Endothelial cell of umbilical vein (primary cell): Measurements from ENCODE around the gene MAL. TPM values are rescaled to one million over a fixed set of nuclear protein-coding genes. Genes with fewer than 3 reads are reported as not detected.

Experiments
- BruUV-seq: library from RNA; stranded (reverse); fragments of 400-500 nt; replicated peaks from 2 replicates; lab custom pipeline; 2021; lab: Mats Ljungman, UMichigan
- CTCF ChIA-PET: fragments of 300-600, 350-600 bp; sonication (Branson Sonifier 250); formaldehyde crosslinking; loops from one replicate; lab custom pipeline; 2021; ENCODE audit warnings: antibody characterized with exemption, inconsistent platforms; lab: Charles Lee
- POLR2A ChIA-PET: fragments of 300-600, 350-600 bp; sonication (Branson Sonifier 250); formaldehyde crosslinking; loops from one replicate; lab custom pipeline; 2021; ENCODE audit warnings: antibody characterized with exemption, inconsistent platforms; lab: Charles Lee
- DNase-seq: peaks from one replicate; pipeline ENCODE4 v3.0.0-alpha.2; 2011; ENCODE audit warnings: low read depth, low spot score
- FAIRE-seq: peaks from 2 replicates; lab custom pipeline; 2011; peaks lifted over from hg19 to GRCh38; lab: Jason Lieb, UNC
- H2AFZ ChIP-seq: 2 replicates; pipeline ENCODE4 v1.6.0; 2012; ENCODE audit warnings: low read depth, low read length, control low read depth, inconsistent platforms
- H3K27ac ChIP-seq: 2 replicates; pipeline ENCODE4 v1.5.1; 2011; ENCODE audit warnings: low read depth, mild to moderate bottlenecking, control low read depth, low read length, moderate library complexity; ENCODE audit not compliant: insufficient read depth
- H3K27me3 ChIP-seq, 2 experiments: 2 replicates each; pipeline versions ENCODE4 v1.6.0 to v1.6.1; 2011; ENCODE audit warnings: low read length in 2 of 2, mixed read lengths in 1 of 2; ENCODE audit not compliant: control insufficient read depth in 2 of 2, insufficient read depth in 2 of 2
- H3K36me3 ChIP-seq, 2 experiments: 2 replicates in 1 of 2; 3 replicates in 1 of 2; pipeline ENCODE4 v1.5.1; 2011; ENCODE audit warnings: low read length in 2 of 2, mild to moderate bottlenecking in 1 of 2, moderate library complexity in 1 of 2; ENCODE audit not compliant: control insufficient read depth in 2 of 2, insufficient read depth in 2 of 2; ENCODE audit errors: extremely low read depth in 1 of 2
- H3K4me1 ChIP-seq: 3 replicates; pipeline ENCODE4 v1.5.1; 2011; ENCODE audit warnings: mild to moderate bottlenecking, low read length; ENCODE audit not compliant: control insufficient read depth, insufficient read depth; ENCODE audit errors: extremely low read depth
- H3K4me2 ChIP-seq: 2 replicates; pipeline ENCODE4 v1.6.1; 2011; ENCODE audit warnings: low read length, control low read depth, mixed read lengths; ENCODE audit not compliant: insufficient read depth
- H3K4me3 ChIP-seq, 3 experiments: fragments of 200-600 bp in 1 of 3; sonication (generic), shearing (Covaris generic) in 1 of 3; replicated peaks in 1 of 3; 2 replicates each; pipeline ENCODE4 v1.5.1; 2011 to 2016; ENCODE audit warnings: control low read depth in 3 of 3, low read length in 3 of 3, mild to moderate bottlenecking in 2 of 3, inconsistent platforms in 1 of 3, low read depth in 1 of 3, moderate library complexity in 1 of 3; ENCODE audit not compliant: insufficient read depth in 1 of 3
- H3K79me2 ChIP-seq: 2 replicates; pipeline ENCODE4 v1.6.0; 2012; ENCODE audit warnings: low read length, inconsistent platforms; ENCODE audit not compliant: control insufficient read depth, insufficient read depth
- H3K9ac ChIP-seq: replicated peaks from 2 replicates; pipeline ENCODE3; 2011; ENCODE audit warnings: low read length, control low read depth; ENCODE audit not compliant: insufficient read depth; ENCODE audit errors: extremely low read depth
- H3K9me1 ChIP-seq: replicated peaks from 3 replicates; pipeline ENCODE4 v1.6.0; 2011; ENCODE audit warnings: mild to moderate bottlenecking, low read length; ENCODE audit not compliant: control insufficient read depth, insufficient read depth; ENCODE audit errors: extremely low read depth
- H3K9me3 ChIP-seq: replicated peaks from 2 replicates; pipeline ENCODE4 v1.5.1; 2012; ENCODE audit warnings: low read length, inconsistent platforms; ENCODE audit not compliant: control insufficient read depth, insufficient read depth
- H4K20me1 ChIP-seq: replicated peaks from 2 replicates; pipeline ENCODE3; 2011; ENCODE audit warnings: mild to moderate bottlenecking, low read length; ENCODE audit not compliant: control insufficient read depth, insufficient read depth; ENCODE audit errors: extremely low read depth
- EZH2 ChIP-seq: IDR thresholded peaks from 2 replicates; pipeline ENCODE4 v1.6.1; 2012; ENCODE audit warnings: borderline replicate concordance, low read depth, mild to moderate bottlenecking, moderate library complexity, low read length, inconsistent platforms; ENCODE audit not compliant: severe bottlenecking
- FOS ChIP-seq: IDR thresholded peaks from 2 replicates; pipeline ENCODE4 v1.6.1; 2011; ENCODE audit warnings: mild to moderate bottlenecking, low read length, moderate library complexity, borderline replicate concordance; ENCODE audit not compliant: insufficient read depth
- GATA2 ChIP-seq: IDR thresholded peaks from 2 replicates; pipeline ENCODE4 v1.7.0; 2011; ENCODE audit warnings: low read depth, mild to moderate bottlenecking, moderate library complexity, mixed read lengths, low read length; ENCODE audit not compliant: insufficient read length, insufficient read depth
- JUN ChIP-seq: IDR thresholded peaks from 2 replicates; pipeline ENCODE4 v1.6.1; 2011; ENCODE audit warnings: borderline replicate concordance, low read depth; ENCODE audit not compliant: insufficient read length, insufficient read depth
- MYC ChIP-seq: IDR thresholded peaks from one replicate; pipeline ENCODE4 v1.6.1; 2011; ENCODE audit warnings: mild to moderate bottlenecking, low read depth, low read length
- POLR2A ChIP-seq: IDR thresholded peaks from 2 replicates; pipeline ENCODE4 v1.6.1; 2012; ENCODE audit warnings: low read depth, mild to moderate bottlenecking, control low read depth, low read length
- POLR2AphosphoS5 ChIP-seq: IDR thresholded peaks from 2 replicates; pipeline ENCODE4 v1.6.1; 2012; ENCODE audit warnings: low read depth, mild to moderate bottlenecking, control low read depth, low read length, moderate library complexity; ENCODE audit not compliant: insufficient read depth
- dilution Hi-C: fragments of 300-500 bp; cut with MboI; formaldehyde crosslinking; loops from one replicate; pipeline ENCODE4 v1.15.0; 2019; ENCODE audit warnings: low sequenced_read_pairs; ENCODE audit not compliant: extremely low pct_ligation_motif_present
- intact Hi-C: fragments of 100-400 bp; cut with micrococcal nuclease; formaldehyde crosslinking; loops from one replicate; pipeline ENCODE4 v1.10.0; 2022
- polyA plus RNA-seq, 4 experiments: library from polyadenylated mRNA; depleted of rRNA in 3 of 4; stranded (reverse) in 3 of 4; unstranded in 1 of 4; fragments of >200 nt; gene quantifications; 2 replicates each; pipeline versions ENCODE4 v1.2.1 to v1.2.3, GENCODE V29; 2011 to 2012; ENCODE audit warnings: missing spikeins in 1 of 4
- total RNA-seq: library from RNA; stranded (reverse); gene quantifications from 2 replicates; pipeline ENCODE4 v1.2.3, GENCODE V29; 2021
- TF ChIP-seq, protein P1 (sequence below), 2 donors: IDR thresholded peaks; 1 replicate in 1 of 2; 2 replicates in 1 of 2; pipeline ENCODE4 v1.5.1; 2011; ENCODE audit warnings: low read length in 2 of 2, mild to moderate bottlenecking in 2 of 2, moderate library complexity in 2 of 2, control low read depth in 1 of 2, inconsistent platforms in 1 of 2, low read depth in 1 of 2; ENCODE audit not compliant: insufficient read depth in 1 of 2; ENCODE audit errors: extremely low read depth in 1 of 2
- TF ChIP-seq, protein P2 (sequence below): IDR thresholded peaks from 2 replicates; pipeline ENCODE4 v1.6.1; 2011; ENCODE audit not compliant: insufficient read depth, insufficient read length

MAL gene
- total and polyA plus RNA-seq, 2 donors (not counting 3 experiments of a cell fraction or from before 2014, with no cell fraction given): not detected

DNA sequence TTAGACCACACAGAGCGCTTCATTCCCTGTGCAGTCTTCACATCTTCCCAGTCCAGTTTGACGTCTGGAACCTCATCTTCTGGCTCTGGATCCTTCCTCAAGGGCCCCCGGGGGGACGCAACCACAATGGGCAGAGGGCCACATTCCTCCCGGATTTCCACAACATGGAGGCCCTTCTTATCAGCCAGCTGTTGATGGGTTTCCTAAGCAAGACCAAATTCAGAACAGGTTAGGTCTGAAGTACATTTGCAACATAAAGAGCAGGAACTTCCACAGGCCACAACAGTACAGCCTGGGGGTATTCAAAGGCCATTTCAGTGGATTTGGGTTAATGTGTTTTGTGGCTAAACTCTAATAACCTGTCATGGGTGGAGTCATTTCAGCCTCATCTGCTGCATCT is 61.9 kb downstream of the MAL start:
- no peaks in the 10 kb centered on the region for H3K79me2 ChIP-seq
- peaks cover 5 to 13% of the 10 kb centered on the region in 2 experiments for H3K36me3 ChIP-seq
- ChIA-PET POLR2A (no interaction called here), CTCF (no interaction called here)
- no peaks in the 10 kb centered on the region for H3K9me1 ChIP-seq
- TF ChIP-seq, protein P1, sequence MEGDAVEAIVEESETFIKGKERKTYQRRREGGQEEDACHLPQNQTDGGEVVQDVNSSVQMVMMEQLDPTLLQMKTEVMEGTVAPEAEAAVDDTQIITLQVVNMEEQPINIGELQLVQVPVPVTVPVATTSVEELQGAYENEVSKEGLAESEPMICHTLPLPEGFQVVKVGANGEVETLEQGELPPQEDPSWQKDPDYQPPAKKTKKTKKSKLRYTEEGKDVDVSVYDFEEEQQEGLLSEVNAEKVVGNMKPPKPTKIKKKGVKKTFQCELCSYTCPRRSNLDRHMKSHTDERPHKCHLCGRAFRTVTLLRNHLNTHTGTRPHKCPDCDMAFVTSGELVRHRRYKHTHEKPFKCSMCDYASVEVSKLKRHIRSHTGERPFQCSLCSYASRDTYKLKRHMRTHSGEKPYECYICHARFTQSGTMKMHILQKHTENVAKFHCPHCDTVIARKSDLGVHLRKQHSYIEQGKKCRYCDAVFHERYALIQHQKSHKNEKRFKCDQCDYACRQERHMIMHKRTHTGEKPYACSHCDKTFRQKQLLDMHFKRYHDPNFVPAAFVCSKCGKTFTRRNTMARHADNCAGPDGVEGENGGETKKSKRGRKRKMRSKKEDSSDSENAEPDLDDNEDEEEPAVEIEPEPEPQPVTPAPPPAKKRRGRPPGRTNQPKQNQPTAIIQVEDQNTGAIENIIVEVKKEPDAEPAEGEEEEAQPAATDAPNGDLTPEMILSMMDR (IDR thresholded peaks at IDR 0.05; ENCODE audit: extremely low read depth in 1 of 2, insufficient read depth in 1 of 2, low read depth in 1 of 2, low read length in 2 of 2): no peak
- TF ChIP-seq EZH2 (no peak), POLR2AphosphoS5 (no peak), GATA2 (no peak), JUN (no peak), POLR2A (no peak), MYC (no peak), FOS (no peak)
- TF ChIP-seq, protein P2, sequence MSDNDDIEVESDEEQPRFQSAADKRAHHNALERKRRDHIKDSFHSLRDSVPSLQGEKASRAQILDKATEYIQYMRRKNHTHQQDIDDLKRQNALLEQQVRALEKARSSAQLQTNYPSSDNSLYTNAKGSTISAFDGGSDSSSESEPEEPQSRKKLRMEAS: no peak
- no peak for FAIRE-seq
- no peaks in the 10 kb centered on the region for H4K20me1 ChIP-seq
- no peak overlapping the region for H3K9ac ChIP-seq
- no peak overlapping the region for H3K27ac ChIP-seq
- no peaks in the 10 kb centered on the region for H3K27me3 ChIP-seq
- no peak overlapping the region for H3K4me3 ChIP-seq
- H3K4me2 ChIP-seq: no peak overlapping the region
- no TSS peak for BruUV-seq
- dilution Hi-C loops: no loop called here
- intact Hi-C loops: no loop called here
- no peak for DNase-seq
- no peaks in the 10 kb centered on the region for H3K9me3 ChIP-seq
- H2AFZ ChIP-seq: no peak overlapping the region
- no peaks in the 10 kb centered on the region for H3K4me1 ChIP-seq
